ENCODE measurements around the gene TLR9.
A peak's percentile ranks its signal among the peaks of the same experiment; 100 is the strongest.

Gene TLR9

DNA sequence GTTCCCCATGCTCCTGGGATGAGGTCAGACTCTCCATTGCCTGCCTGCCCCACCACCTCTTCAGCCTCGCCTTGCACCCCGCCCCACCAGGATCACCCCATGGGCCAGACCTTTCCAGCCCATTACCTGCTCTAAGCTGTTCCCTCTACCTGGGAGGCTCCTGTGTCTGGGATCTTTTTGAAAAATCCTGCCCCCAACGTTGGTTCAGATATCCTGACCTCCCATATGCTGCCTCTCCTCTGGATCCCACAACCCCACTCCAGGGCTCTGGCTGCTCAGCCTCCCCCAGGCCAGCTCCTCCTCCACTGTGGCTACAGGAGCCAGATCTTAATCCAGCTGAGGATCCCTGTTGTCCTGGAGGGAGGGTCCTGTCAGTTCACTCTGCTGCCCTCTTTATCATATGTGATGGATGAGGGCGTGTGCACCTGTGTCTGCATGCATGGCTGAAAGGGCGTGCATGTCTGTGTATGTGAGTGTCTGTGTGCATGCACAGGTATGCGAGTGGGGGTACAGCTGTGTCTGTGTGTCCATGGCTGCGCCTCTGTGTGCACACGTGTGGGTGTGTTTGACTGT, 49.2 kb downstream of the TLR9 start:
- H3K4me3 ChIP-seq (ENCODE audit: low read depth, low read length) = no peak overlapping the region
- in situ Hi-C loops (cut with HindIII; ENCODE audit: low sequenced_read_pairs) = no loop called here
- TF ChIP-seq, protein P1, sequence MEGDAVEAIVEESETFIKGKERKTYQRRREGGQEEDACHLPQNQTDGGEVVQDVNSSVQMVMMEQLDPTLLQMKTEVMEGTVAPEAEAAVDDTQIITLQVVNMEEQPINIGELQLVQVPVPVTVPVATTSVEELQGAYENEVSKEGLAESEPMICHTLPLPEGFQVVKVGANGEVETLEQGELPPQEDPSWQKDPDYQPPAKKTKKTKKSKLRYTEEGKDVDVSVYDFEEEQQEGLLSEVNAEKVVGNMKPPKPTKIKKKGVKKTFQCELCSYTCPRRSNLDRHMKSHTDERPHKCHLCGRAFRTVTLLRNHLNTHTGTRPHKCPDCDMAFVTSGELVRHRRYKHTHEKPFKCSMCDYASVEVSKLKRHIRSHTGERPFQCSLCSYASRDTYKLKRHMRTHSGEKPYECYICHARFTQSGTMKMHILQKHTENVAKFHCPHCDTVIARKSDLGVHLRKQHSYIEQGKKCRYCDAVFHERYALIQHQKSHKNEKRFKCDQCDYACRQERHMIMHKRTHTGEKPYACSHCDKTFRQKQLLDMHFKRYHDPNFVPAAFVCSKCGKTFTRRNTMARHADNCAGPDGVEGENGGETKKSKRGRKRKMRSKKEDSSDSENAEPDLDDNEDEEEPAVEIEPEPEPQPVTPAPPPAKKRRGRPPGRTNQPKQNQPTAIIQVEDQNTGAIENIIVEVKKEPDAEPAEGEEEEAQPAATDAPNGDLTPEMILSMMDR (IDR thresholded peaks at IDR 0.05; ENCODE audit: low read depth, low read length) = no peak
- DNase-seq (ENCODE audit: low read depth, low spot score) = no peak

DNA sequence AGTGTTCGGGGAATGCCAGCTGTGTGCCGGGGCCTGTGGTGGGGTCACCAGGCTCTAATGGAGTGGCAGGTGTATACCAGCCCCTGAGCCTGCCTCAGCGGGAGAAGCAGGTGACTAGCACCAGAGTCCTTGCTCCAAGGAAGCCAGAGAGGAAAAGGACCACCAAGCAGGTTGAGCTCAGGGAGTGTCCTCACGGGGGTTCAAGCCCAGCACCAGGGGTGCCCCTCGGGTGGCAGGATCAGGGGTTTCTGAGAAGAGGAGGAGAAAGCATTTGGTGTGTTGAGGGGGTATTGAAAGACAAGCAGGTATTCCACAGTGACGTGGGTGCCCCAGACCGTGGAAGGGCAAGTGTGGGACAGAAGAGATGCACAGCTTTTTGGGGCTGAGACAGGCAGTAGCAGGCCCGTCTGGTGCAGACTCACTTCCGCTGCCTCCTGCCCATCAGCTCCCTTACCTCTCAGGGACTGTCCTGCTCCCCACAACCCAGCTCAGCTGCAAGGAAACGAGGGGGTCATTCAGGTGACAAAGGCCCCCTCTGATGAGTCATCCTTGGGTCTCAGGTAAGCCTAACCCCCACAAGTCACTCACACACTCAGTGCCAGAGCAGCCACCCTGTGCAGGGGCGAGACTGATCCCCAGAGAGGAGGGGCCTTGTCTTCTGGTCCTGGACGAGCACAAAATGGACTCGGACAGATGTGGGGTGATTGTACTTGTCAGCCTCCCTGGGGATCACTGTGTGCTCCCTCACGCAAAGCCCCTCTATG, 49.8 kb downstream of the TLR9 start:
- in situ Hi-C loops (cut with HindIII; ENCODE audit: low sequenced_read_pairs) = no loop called here
- TF ChIP-seq, protein P1 (IDR thresholded peaks at IDR 0.05; ENCODE audit: low read depth, low read length) = no peak
- no peak overlapping the region for H3K4me3 ChIP-seq (ENCODE audit: low read depth, low read length)
- no peak for DNase-seq (ENCODE audit: low read depth, low spot score)

DNA sequence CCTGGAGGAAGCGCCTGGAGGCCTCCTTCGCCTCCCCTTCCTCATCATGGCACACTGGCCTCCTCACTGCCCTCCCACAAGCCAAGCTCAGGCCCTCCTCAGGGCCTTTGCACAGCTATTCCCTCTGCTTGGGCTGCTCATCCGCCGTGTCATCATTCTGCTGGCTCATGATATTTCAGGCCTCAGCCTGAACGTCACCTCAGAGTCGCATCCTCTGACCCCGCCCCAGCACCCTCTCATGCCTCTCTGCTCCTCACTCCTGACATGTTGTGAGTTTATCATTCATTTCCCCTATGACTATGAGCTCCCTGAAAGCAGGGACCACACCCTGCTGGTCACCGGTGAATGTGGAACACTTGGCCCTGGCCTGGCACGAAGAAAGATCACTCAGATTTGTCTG, 50.5 kb downstream of the TLR9 start:
- no peak overlapping the region for H3K4me3 ChIP-seq (ENCODE audit: low read depth, low read length)
- TF ChIP-seq, protein P1 (IDR thresholded peaks at IDR 0.05; ENCODE audit: low read depth, low read length) = no peak
- no peak for DNase-seq (ENCODE audit: low read depth, low spot score)
- in situ Hi-C loops (cut with HindIII; ENCODE audit: low sequenced_read_pairs) = no loop called here

DNA sequence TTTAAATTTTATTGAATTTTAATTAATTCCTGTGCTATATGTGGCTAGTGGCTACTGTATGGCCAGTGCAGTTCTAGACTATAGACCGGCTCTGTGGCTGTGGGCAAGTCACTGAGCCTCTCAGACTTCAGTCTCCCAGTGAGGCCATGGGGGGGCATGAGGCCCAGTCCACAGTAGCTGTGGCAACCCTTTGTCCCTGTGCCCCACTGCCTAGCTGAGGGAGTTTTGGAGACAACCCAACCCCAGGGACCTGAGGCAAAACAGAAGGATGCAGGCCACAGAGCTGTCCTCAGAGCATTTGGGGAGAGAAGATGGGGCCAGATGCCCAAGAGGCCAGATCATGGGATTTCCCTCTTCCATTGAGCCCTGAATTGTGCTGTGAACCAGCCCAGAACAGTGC, 52.3 kb downstream of the TLR9 start:
- TF ChIP-seq, protein P1 (IDR thresholded peaks at IDR 0.05; ENCODE audit: low read depth, low read length) = no peak
- in situ Hi-C loops (cut with HindIII; ENCODE audit: low sequenced_read_pairs) = no loop called here
- no peak overlapping the region for H3K4me3 ChIP-seq (ENCODE audit: low read depth, low read length)
- no peak for DNase-seq (ENCODE audit: low read depth, low spot score)

DNA sequence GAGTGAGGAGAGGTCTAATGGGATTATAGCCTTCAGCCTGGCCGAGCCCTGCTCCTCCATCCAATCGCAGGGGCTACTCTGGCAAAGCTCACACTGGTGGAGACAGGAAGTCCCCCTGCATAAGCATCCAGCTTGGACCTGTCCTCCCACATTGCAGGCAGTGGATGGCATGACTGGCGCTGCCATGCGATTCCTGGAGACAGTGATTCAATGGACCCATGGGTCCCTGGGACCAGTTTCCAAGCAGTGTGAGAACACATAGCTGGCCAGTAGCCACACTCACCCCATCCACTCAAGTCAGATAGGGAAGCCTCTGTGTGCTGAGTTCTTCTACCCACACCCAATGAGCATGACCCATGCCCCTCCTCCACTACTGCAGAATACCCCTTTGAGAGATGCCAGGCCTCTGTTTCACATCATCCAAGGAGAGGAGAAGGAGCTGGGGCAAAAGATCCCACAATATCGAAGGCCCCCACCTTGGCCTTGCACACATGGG, 53.1 kb downstream of the TLR9 start:
- H3K4me3 ChIP-seq (ENCODE audit: low read depth, low read length) = no peak overlapping the region
- TF ChIP-seq, protein P1 (IDR thresholded peaks at IDR 0.05; ENCODE audit: low read depth, low read length) = no peak
- DNase-seq (ENCODE audit: low read depth, low spot score) = no peak
- in situ Hi-C loops (cut with HindIII; ENCODE audit: low sequenced_read_pairs) = no loop called here

DNA sequence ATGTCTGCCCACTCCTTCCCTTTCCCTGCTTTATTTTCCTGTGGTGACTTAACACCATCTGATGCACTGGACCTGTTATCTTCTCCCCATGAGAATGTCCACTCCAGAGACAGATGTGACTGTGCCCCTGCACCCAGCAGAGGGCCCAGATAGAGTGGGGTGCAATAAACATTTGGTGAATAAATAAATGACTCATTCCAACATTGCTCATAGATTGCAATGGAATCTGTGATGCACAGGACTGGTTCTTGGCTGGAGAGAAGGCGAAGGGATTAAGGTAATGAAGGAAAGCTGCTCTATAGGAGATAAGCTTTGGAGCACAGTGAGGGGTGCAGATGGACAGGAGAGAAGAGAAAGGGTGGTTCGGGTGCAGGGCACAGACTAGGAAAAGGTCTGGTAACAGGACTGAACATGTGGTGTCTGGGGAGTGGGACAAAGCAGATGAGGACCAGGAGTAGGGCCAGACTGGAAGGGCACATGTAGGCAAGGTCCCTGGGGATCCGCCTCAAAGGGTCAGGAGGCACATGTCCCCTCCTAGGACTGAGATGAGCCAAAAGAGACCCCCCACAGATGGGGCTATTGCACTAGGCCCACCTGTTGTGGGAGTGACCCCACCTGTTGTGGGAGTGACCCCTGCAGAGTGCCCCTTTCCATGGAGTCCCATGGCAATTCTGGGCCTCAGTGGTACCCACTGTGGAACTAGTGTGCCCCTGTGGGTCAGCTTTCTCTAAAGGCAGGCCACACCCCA, 53.8 kb downstream of the TLR9 start:
- H3K4me3 ChIP-seq (ENCODE audit: low read depth, low read length) = no peak overlapping the region
- in situ Hi-C loops (cut with HindIII; ENCODE audit: low sequenced_read_pairs) = no loop called here
- peak; percentile 6 for DNase-seq (ENCODE audit: low read depth, low spot score)
- TF ChIP-seq, protein P1 (IDR thresholded peaks at IDR 0.05; ENCODE audit: low read depth, low read length) = no peak

Measured in astrocyte of the spinal cord (primary cell).